CD14-positive monocyte (primary cell): ENCODE measurements around the gene NOX3. TPM values are rescaled to one million over a fixed set of nuclear protein-coding genes. Genes with fewer than 3 reads are reported as not detected.
"Not testable (repeated sequence)": the region's sequence is repeated elsewhere in the genome, so short reads cannot be mapped to it uniquely, and the experiment has no call there.

Experiments used
- DNase-seq, 3 donors: peaks; one replicate each; pipeline ENCODE4 v3.0.0-alpha.2; 2011 to 2022
- H2AFZ ChIP-seq: 2 replicates; pipeline ENCODE4 v1.6.0; 2012; ENCODE audit warnings: mild to moderate bottlenecking, low read depth, low read length, inconsistent platforms; ENCODE audit not compliant: insufficient read depth, poor library complexity, severe bottlenecking
- H3K27ac ChIP-seq, 2 donors: 1 replicate in 1 of 2; 2 replicates in 1 of 2; pipeline ENCODE4 v1.5.1; 2012 to 2013; ENCODE audit warnings: low read length in 2 of 2, control low read depth in 1 of 2, inconsistent platforms in 1 of 2, low read depth in 1 of 2, mild to moderate bottlenecking in 1 of 2
- H3K27me3 ChIP-seq, 2 donors: one replicate each; pipeline versions ENCODE4 v1.6.0 to v1.6.1; 2011 to 2013; ENCODE audit warnings: low read length in 2 of 2; ENCODE audit not compliant: control insufficient read depth in 2 of 2, insufficient read depth in 2 of 2
- H3K36me3 ChIP-seq, 2 donors: replicated peaks in 1 of 2; 1 replicate in 1 of 2; 2 replicates in 1 of 2; pipeline versions ENCODE4 v1.5.1 to v1.6.1; 2012 to 2013; ENCODE audit warnings: low read length in 2 of 2, control low read depth in 1 of 2, inconsistent platforms in 1 of 2, mild to moderate bottlenecking in 1 of 2; ENCODE audit not compliant: insufficient read depth in 2 of 2, control insufficient read depth in 1 of 2
- H3K4me1 ChIP-seq, 2 donors: 1 replicate in 1 of 2; 2 replicates in 1 of 2; pipeline versions ENCODE4 v1.5.1 to v1.6.1; 2012 to 2013; ENCODE audit warnings: low read length in 2 of 2, control low read depth in 1 of 2, inconsistent platforms in 1 of 2, mild to moderate bottlenecking in 1 of 2, moderate library complexity in 1 of 2; ENCODE audit not compliant: insufficient read depth in 2 of 2, control insufficient read depth in 1 of 2
- H3K4me2 ChIP-seq: replicated peaks from 2 replicates; pipeline ENCODE3; 2012; ENCODE audit warnings: low read length, moderate library complexity, mild to moderate bottlenecking; ENCODE audit not compliant: poor library complexity, severe bottlenecking; ENCODE audit errors: extremely low read depth
- H3K4me3 ChIP-seq, 3 experiments: fragments of 200-600 bp in 1 of 3; sonication (generic) in 1 of 3; replicated peaks in 1 of 3; 1 replicate in 2 of 3; 2 replicates in 1 of 3; pipeline ENCODE4 v1.5.1; 2011 to 2013; ENCODE audit warnings: low read length in 3 of 3, mild to moderate bottlenecking in 3 of 3, control low read depth in 2 of 3, low read depth in 2 of 3, inconsistent platforms in 1 of 3, moderate library complexity in 1 of 3
- H3K79me2 ChIP-seq: 2 replicates; pipeline ENCODE4 v1.6.0; 2012; ENCODE audit warnings: mild to moderate bottlenecking, control low read depth, inconsistent platforms, low read length, moderate library complexity; ENCODE audit not compliant: insufficient read depth
- H3K9ac ChIP-seq: 2 replicates; pipeline ENCODE4 v1.6.0; 2017; ENCODE audit warnings: low read length, mild to moderate bottlenecking; ENCODE audit not compliant: insufficient read depth, poor library complexity, severe bottlenecking
- H3K9me3 ChIP-seq, 2 donors: replicated peaks in 1 of 2; 1 replicate in 1 of 2; 2 replicates in 1 of 2; pipeline versions ENCODE4 v1.5.1 to v1.6.1; 2012 to 2013; ENCODE audit warnings: low read length in 2 of 2, control low read depth in 1 of 2; ENCODE audit not compliant: control insufficient read depth in 1 of 2, insufficient read depth in 1 of 2
- H4K20me1 ChIP-seq: 2 replicates; pipeline ENCODE4 v1.6.0; 2012; ENCODE audit warnings: mild to moderate bottlenecking, low read length, control low read depth, moderate library complexity; ENCODE audit not compliant: insufficient read depth
- H3K27ac Mint-ChIP-seq, 7 donors: one replicate each; pipeline ENCODE4 v1.8.0; 2020; ENCODE audit warnings: mild to moderate bottlenecking in 7 of 7, mixed read lengths in 7 of 7, moderate library complexity in 6 of 7, inconsistent platforms in 2 of 7
- H3K27me3 Mint-ChIP-seq, 3 donors: one replicate each; pipeline ENCODE4 v1.8.0; 2021 to 2022; ENCODE audit warnings: low read depth in 3 of 3, mild to moderate bottlenecking in 3 of 3, mixed read lengths in 3 of 3, moderate library complexity in 3 of 3, inconsistent platforms in 1 of 3
- H3K36me3 Mint-ChIP-seq, 2 donors: one replicate each; pipeline ENCODE4 v1.8.0; 2020; ENCODE audit warnings: mixed read lengths in 2 of 2, inconsistent platforms in 1 of 2, mild to moderate bottlenecking in 1 of 2
- H3K4me1 Mint-ChIP-seq: one replicate; pipeline ENCODE4 v1.8.0; 2020; ENCODE audit warnings: mild to moderate bottlenecking, mixed read lengths
- H3K4me3 Mint-ChIP-seq, 2 donors: one replicate each; pipeline ENCODE4 v1.8.0; 2020; ENCODE audit warnings: mild to moderate bottlenecking in 2 of 2, mixed read lengths in 2 of 2, moderate library complexity in 1 of 2
- H3K9me3 Mint-ChIP-seq, 7 donors: one replicate each; pipeline ENCODE4 v1.8.0; 2020 to 2022; ENCODE audit warnings: mixed read lengths in 7 of 7, mild to moderate bottlenecking in 6 of 7, moderate library complexity in 6 of 7, inconsistent platforms in 2 of 7
- CTCF ChIP-seq: fragments of 200-600 bp; IDR thresholded peaks from one replicate; pipeline ENCODE4 v1.8.0; 2022; ENCODE audit warnings: antibody characterized with exemption, mild to moderate bottlenecking
- WGBS: methylation state at CpG from one replicate; pipeline ENCODE4 v1.1.5; 2013; ENCODE audit warnings: missing lambda C conversion rate; ENCODE audit not compliant: insufficient coverage; 5-methylcytosine and 5-hydroxymethylcytosine counted together
- intact Hi-C, 2 donors: fragments of 100-400 bp; cut with micrococcal nuclease; formaldehyde crosslinking; loops; one replicate each; pipeline versions ENCODE4 v1.15.0 to v1.15.1; 2023
- polyA plus RNA-seq, 3 donors: library from polyadenylated mRNA; depleted of rRNA in 1 of 3; unstranded in 2 of 3; stranded (reverse) in 1 of 3; fragments of 300-500 nt in 2 of 3; fragments of >200 nt in 1 of 3; fragmentation: Illumina TruSeq in 2 of 3; gene quantifications; 1 replicate in 2 of 3; 2 replicates in 1 of 3; pipeline ENCODE4 v1.2.3, GENCODE V29; 2012 to 2021

NOX3 gene
- polyA plus RNA-seq, 3 donors, result not detected

DNA sequence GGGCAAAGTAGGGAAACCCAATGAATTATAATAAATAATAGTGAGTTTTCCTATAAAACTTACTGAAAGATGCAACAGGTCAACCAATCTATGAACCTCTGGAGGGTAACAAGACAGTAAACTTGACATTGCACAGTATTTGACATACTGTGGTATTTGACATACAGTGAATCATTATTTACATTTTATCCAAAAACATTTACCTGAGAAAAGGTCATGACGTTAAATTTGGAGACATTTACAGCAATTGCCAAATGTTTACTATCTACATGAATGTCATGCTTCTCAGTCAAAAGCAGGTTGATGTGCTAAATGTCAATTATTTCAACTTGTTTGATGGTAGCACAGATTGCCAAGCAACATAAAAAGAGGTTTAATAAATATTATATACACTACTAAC lies 35.8 kb upstream of the NOX3 start:
- no peak overlapping the region for H3K4me3 Mint-ChIP-seq
- H3K9ac ChIP-seq, result no peak overlapping the region
- H3K36me3 ChIP-seq, result no peaks in the 10 kb centered on the region
- H3K27me3 Mint-ChIP-seq, result peaks cover 0 to 1% (median 0%) of the 10 kb centered on the region in 3 donors
- H3K9me3 ChIP-seq, result no peaks in the 10 kb centered on the region
- H3K36me3 Mint-ChIP-seq, result no peaks in the 10 kb centered on the region
- no peaks in the 10 kb centered on the region for H4K20me1 ChIP-seq
- no peak overlapping the region for H3K27ac ChIP-seq
- H3K4me2 ChIP-seq, result no peak overlapping the region
- H3K79me2 ChIP-seq, result no peaks in the 10 kb centered on the region
- peaks cover 0 to 2% of the 10 kb centered on the region in 2 donors for H3K4me1 ChIP-seq
- H3K27ac Mint-ChIP-seq, result no peak overlapping the region
- no peaks in the 10 kb centered on the region for H3K27me3 ChIP-seq
- DNase-seq, result no peak
- WGBS, result no CpG with 5 or more reads among the region's 1 CpG
- no peak overlapping the region for H3K4me3 ChIP-seq
- H2AFZ ChIP-seq, result no peak overlapping the region
- intact Hi-C loops, result no loop called here
- no peak for TF ChIP-seq CTCF
- peaks cover 0 to 10% (median 4%) of the 10 kb centered on the region in 7 donors for H3K9me3 Mint-ChIP-seq
- H3K4me1 Mint-ChIP-seq, result peaks cover 9% of the 10 kb centered on the region

DNA sequence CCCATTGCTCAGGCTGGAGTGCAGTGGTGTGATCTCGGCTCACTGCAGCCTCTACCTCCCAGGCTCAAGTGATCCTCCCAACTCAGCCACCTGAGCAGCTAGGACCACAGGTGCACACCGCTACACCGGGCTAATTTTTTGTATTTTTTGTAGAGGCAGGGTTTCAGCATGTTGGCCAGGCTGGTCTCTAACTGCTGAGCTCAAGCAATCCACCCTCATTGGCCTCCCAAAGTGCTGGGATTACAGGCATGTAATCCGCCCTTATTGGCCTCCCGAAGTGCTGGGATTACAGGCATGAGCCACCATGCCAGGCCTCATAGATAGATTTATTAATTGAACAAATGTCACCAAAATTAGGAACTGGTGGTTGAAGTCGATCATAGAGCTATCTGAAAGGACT lies 32.6 kb upstream of the NOX3 start:
- H3K36me3 ChIP-seq, H3K27me3 Mint-ChIP-seq, H3K4me1 ChIP-seq, H3K4me2 ChIP-seq, DNase-seq, H3K4me1 Mint-ChIP-seq, H3K9me3 ChIP-seq, H3K79me2 ChIP-seq, H3K36me3 Mint-ChIP-seq, H2AFZ ChIP-seq, H4K20me1 ChIP-seq, H3K27ac ChIP-seq, H3K4me3 Mint-ChIP-seq, H3K9me3 Mint-ChIP-seq, H3K4me3 ChIP-seq, intact Hi-C loops, H3K9ac ChIP-seq, H3K27me3 ChIP-seq: not testable (repeated sequence)
- 92% methylated on average over 2 of the region's 6 CpGs for WGBS
- H3K27ac Mint-ChIP-seq, result peak overlapping the region in 2 of 7 donors; percentile 10 to 23
